Measurements from ENCODE around the gene SPECC1. TPM values are rescaled to one million over a fixed set of nuclear protein-coding genes. Genes with fewer than 3 reads are reported as not detected.

SPECC1 gene
- total RNA-seq, 1 experiment from 2014 or later: 55.3 TPM

- TF ChIP-seq CTCF (IDR thresholded peaks at IDR 0.05; ENCODE audit: unreplicated experiment): no peak
- Mint-ChIP-seq H3K27ac (ENCODE audit: low read depth, unreplicated experiment) (peak overlapping the region; percentile 81), H3K9me3 (ENCODE audit: unreplicated experiment) (no peaks in the 10 kb centered on the region), H3K4me3 (ENCODE audit: unreplicated experiment) (peak overlapping the region; percentile 11), H3K27me3 (ENCODE audit: insufficient read depth, unreplicated experiment) (no peaks in the 10 kb centered on the region), H3K36me3 (ENCODE audit: insufficient read depth, unreplicated experiment) (no peaks in the 10 kb centered on the region), H3K4me1 (ENCODE audit: insufficient read depth, unreplicated experiment) (peaks cover 38% of the 10 kb centered on the region)
- no peak for DNase-seq (ENCODE audit: unreplicated experiment)
- CTCF ChIA-PET: interaction anchor here (0.6 to 1.2 kb wide), 3 partner anchors 20 to 83 kb away, joined by 3 to 4 read pairs (median 4); no protein-coding TSS in a partner anchor
- no TSS peak for BruUV-seq (replicated peaks)
- POLR2A ChIA-PET: interaction anchor here (0.7 to 6.3 kb wide), 5 partner anchors 9 to 834 kb away, joined by 3 to 49 read pairs (median 18); no protein-coding TSS in a partner anchor
- intact Hi-C loops (cut with micrococcal nuclease): loop anchor here (5.0 kb wide), 1 partner anchor 48 kb away; no protein-coding TSS in a partner anchor
Measured at GRCh38 chr17:20205609-20206008, 196.4 kb downstream of the SPECC1 start.

GRCh38 chr17:20206068-20206467, 196.9 kb downstream of the SPECC1 start:
- Mint-ChIP-seq H3K27ac (ENCODE audit: low read depth, unreplicated experiment) (peak overlapping the region; percentile 81), H3K36me3 (ENCODE audit: insufficient read depth, unreplicated experiment) (no peaks in the 10 kb centered on the region), H3K9me3 (ENCODE audit: unreplicated experiment) (no peaks in the 10 kb centered on the region), H3K4me1 (ENCODE audit: insufficient read depth, unreplicated experiment) (peaks cover 36% of the 10 kb centered on the region), H3K4me3 (ENCODE audit: unreplicated experiment) (peak overlapping the region; percentile 11), H3K27me3 (ENCODE audit: insufficient read depth, unreplicated experiment) (no peaks in the 10 kb centered on the region)
- peak; percentile 52 for DNase-seq (ENCODE audit: unreplicated experiment)
- no peak for TF ChIP-seq CTCF (IDR thresholded peaks at IDR 0.05; ENCODE audit: unreplicated experiment)
- intact Hi-C loops (cut with micrococcal nuclease): loop anchor here (5.0 kb wide), 1 partner anchor 49 kb away; no protein-coding TSS in a partner anchor
- ChIA-PET CTCF (interaction anchor here (0.6 to 1.6 kb wide), 4 partner anchors 10 to 196 kb away, joined by 3 to 6 read pairs (median 4); no protein-coding TSS in a partner anchor), POLR2A (interaction anchor here (0.7 to 6.3 kb wide), 8 partner anchors 10 to 833 kb away, joined by 3 to 49 read pairs (median 5); no protein-coding TSS in a partner anchor)
- BruUV-seq (replicated peaks): no TSS peak

- POLR2A ChIA-PET: interaction anchor here (0.9 to 6.3 kb wide), 8 partner anchors 9 to 50 kb away, joined by 3 to 49 read pairs (median 7); no protein-coding TSS in a partner anchor
- Mint-ChIP-seq H3K9me3 (ENCODE audit: unreplicated experiment) (no peaks in the 10 kb centered on the region), H3K4me3 (ENCODE audit: unreplicated experiment) (peak overlapping the region; percentile 31), H3K36me3 (ENCODE audit: insufficient read depth, unreplicated experiment) (no peaks in the 10 kb centered on the region), H3K27ac (ENCODE audit: low read depth, unreplicated experiment) (peak overlapping the region; percentile 81), H3K4me1 (ENCODE audit: insufficient read depth, unreplicated experiment) (peaks cover 36% of the 10 kb centered on the region), H3K27me3 (ENCODE audit: insufficient read depth, unreplicated experiment) (no peaks in the 10 kb centered on the region)
- no peak for TF ChIP-seq CTCF (IDR thresholded peaks at IDR 0.05; ENCODE audit: unreplicated experiment)
- CTCF ChIA-PET: interaction anchor here (0.6 to 1.6 kb wide), 4 partner anchors 10 to 196 kb away, joined by 3 to 9 read pairs (median 5); no protein-coding TSS in a partner anchor
- no TSS peak for BruUV-seq (replicated peaks)
- peak; percentile 83 for DNase-seq (ENCODE audit: unreplicated experiment)
- intact Hi-C loops (cut with micrococcal nuclease): loop anchor here (5.0 kb wide), 1 partner anchor 49 kb away; no protein-coding TSS in a partner anchor
Measured at GRCh38 chr17:20206591-20206990, 197.4 kb downstream of the SPECC1 start.

- DNase-seq (ENCODE audit: unreplicated experiment): no peak
- Mint-ChIP-seq H3K4me3 (ENCODE audit: unreplicated experiment) (peak overlapping the region; percentile 31), H3K27ac (ENCODE audit: low read depth, unreplicated experiment) (peak overlapping the region; percentile 81), H3K4me1 (ENCODE audit: insufficient read depth, unreplicated experiment) (peaks cover 36% of the 10 kb centered on the region), H3K36me3 (ENCODE audit: insufficient read depth, unreplicated experiment) (no peaks in the 10 kb centered on the region), H3K27me3 (ENCODE audit: insufficient read depth, unreplicated experiment) (no peaks in the 10 kb centered on the region), H3K9me3 (ENCODE audit: unreplicated experiment) (no peaks in the 10 kb centered on the region)
- no peak for TF ChIP-seq CTCF (IDR thresholded peaks at IDR 0.05; ENCODE audit: unreplicated experiment)
- no TSS peak for BruUV-seq (replicated peaks)
- CTCF ChIA-PET: interaction anchor here (0.6 to 2.7 kb wide), 7 partner anchors 11 to 969 kb away, joined by 3 to 13 read pairs (median 5); no protein-coding TSS in a partner anchor
- intact Hi-C loops (cut with micrococcal nuclease): loop anchor here (5.0 kb wide), 1 partner anchor 50 kb away; no protein-coding TSS in a partner anchor
- POLR2A ChIA-PET: interaction anchor here (0.7 to 6.3 kb wide), 9 partner anchors 8 to 53 kb away, joined by 3 to 49 read pairs (median 7); no protein-coding TSS in a partner anchor
Measured at GRCh38 chr17:20207262-20207985, 198.3 kb downstream of the SPECC1 start.
